ENCODE data around the gene C2CD3. TPM values are rescaled to one million over a fixed set of nuclear protein-coding genes. Genes with fewer than 3 reads are reported as not detected.
"Not testable (repeated sequence)": the region's sequence is repeated elsewhere in the genome, so short reads cannot be mapped to it uniquely, and the experiment has no call there.

Gene C2CD3
- total RNA-seq, 1 experiment from 2014 or later = 22.0 TPM

DNA sequence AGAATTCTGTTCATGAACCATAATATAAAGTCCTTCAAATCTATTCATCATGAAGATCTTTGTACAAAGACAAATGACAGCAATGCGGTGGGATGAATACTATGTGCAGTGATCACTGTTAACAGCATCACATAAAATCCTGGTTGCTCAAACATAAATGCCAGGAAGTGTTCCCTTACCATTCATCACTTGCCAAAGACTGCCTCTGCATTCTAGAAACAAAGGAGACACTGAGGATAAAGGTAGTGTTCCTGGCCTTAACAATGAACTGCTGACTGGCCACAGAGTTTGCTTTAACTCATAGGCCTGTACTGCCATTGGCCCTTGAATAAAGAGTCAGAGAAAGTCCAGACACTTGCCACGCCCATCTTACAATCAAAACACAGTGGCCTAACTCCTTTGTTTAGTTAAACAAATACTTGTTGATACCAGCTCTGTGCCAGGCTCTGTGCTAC, 29.5 kb downstream of the C2CD3 start:
- no peak for DNase-seq
- H2BK5ac ChIP-seq (ENCODE audit: insufficient read length, low read length) = no peak overlapping the region
- H3K23me2 ChIP-seq (ENCODE audit: insufficient read length, low read depth, low read length, poor library complexity, severe bottlenecking) = no peaks in the 10 kb centered on the region
- no peak overlapping the region for H3K23ac ChIP-seq (ENCODE audit: insufficient read length, low read depth, low read length)
- no peaks in the 10 kb centered on the region for H4K20me1 ChIP-seq (ENCODE audit: control insufficient read depth, insufficient read depth, insufficient read length)
- H4K8ac ChIP-seq (replicated peaks; ENCODE audit: insufficient read length, low read depth, low read length) = no peak overlapping the region
- H3K9me3 ChIP-seq (ENCODE audit: control insufficient read depth, low read depth, low read length) = no peaks in the 10 kb centered on the region
- no peak overlapping the region for H3K56ac ChIP-seq (ENCODE audit: insufficient read length, low read depth, low read length)
- no peaks in the 10 kb centered on the region for H3K27me3 ChIP-seq (ENCODE audit: insufficient read depth, low read length)
- no peak overlapping the region for H3K18ac ChIP-seq (ENCODE audit: insufficient read length, low read depth, low read length)
- no CpG with 5 or more reads among the region's 2 CpGs for WGBS (ENCODE audit: extremely low coverage, insufficient read length, low lambda C conversion rate)
- H2BK12ac ChIP-seq (ENCODE audit: insufficient read length, low read depth, low read length) = no peak overlapping the region
- H3K79me1 ChIP-seq (ENCODE audit: insufficient read depth, low read depth, low read length, poor library complexity, severe bottlenecking) = no peaks in the 10 kb centered on the region
- Mint-ChIP-seq H3K36me3 (ENCODE audit: insufficient read depth in 1 of 3, low read depth in 3 of 3) (peaks cover 5 to 21% (median 20%) of the 10 kb centered on the region in 3 experiments; a peak in 5 of 7 replicates), H3K4me3 (no peak overlapping the region), H3K27me3 (ENCODE audit: low read depth) (no peaks in the 10 kb centered on the region), H3K4me1 (peaks cover 25 to 32% of the 10 kb centered on the region in 2 experiments), H3K9me3 (no peaks in the 10 kb centered on the region), H3K27ac (peak overlapping the region in 1 of 3 experiments; percentile 50; a peak in 3 of 7 replicates)
- H2BK120ac ChIP-seq (ENCODE audit: low read depth, low read length, poor library complexity, severe bottlenecking) = no peak overlapping the region
- no peak overlapping the region for H2AFZ ChIP-seq (ENCODE audit: low read length)
- H4K5ac ChIP-seq (ENCODE audit: insufficient read length, low read depth, low read length) = no peak overlapping the region
- H2BK15ac ChIP-seq (ENCODE audit: low read depth, low read length) = no peak overlapping the region
- H2BK20ac ChIP-seq (ENCODE audit: low read depth, low read length, poor library complexity, severe bottlenecking) = no peak overlapping the region
- TF ChIP-seq, protein P1, sequence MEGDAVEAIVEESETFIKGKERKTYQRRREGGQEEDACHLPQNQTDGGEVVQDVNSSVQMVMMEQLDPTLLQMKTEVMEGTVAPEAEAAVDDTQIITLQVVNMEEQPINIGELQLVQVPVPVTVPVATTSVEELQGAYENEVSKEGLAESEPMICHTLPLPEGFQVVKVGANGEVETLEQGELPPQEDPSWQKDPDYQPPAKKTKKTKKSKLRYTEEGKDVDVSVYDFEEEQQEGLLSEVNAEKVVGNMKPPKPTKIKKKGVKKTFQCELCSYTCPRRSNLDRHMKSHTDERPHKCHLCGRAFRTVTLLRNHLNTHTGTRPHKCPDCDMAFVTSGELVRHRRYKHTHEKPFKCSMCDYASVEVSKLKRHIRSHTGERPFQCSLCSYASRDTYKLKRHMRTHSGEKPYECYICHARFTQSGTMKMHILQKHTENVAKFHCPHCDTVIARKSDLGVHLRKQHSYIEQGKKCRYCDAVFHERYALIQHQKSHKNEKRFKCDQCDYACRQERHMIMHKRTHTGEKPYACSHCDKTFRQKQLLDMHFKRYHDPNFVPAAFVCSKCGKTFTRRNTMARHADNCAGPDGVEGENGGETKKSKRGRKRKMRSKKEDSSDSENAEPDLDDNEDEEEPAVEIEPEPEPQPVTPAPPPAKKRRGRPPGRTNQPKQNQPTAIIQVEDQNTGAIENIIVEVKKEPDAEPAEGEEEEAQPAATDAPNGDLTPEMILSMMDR (conservative IDR thresholded peaks at IDR 0.05) = no peak
- H3K79me2 ChIP-seq (ENCODE audit: insufficient read depth, low read length) = no peaks in the 10 kb centered on the region
- no peak overlapping the region for H3K9ac ChIP-seq (ENCODE audit: extremely low read depth, insufficient read length, low read length)
- H3K27ac ChIP-seq (ENCODE audit: insufficient read length, low read depth, low read length) = peak overlapping the region; percentile 78
- no peak overlapping the region for H3K4ac ChIP-seq (ENCODE audit: low read depth, low read length)
- no peak overlapping the region for H3K14ac ChIP-seq (ENCODE audit: insufficient read depth, low read length)
- no peak overlapping the region for H3K4me2 ChIP-seq (ENCODE audit: insufficient read depth, insufficient read length, low read length)
- H3K4me1 ChIP-seq (ENCODE audit: insufficient read depth, low read length) = peaks cover 3% of the 10 kb centered on the region; the same call in 1 of the 2 replicates
- H4K91ac ChIP-seq (ENCODE audit: insufficient read length, low read depth, low read length) = no peak overlapping the region
- peak overlapping the region; percentile 52 for H2AK5ac ChIP-seq (ENCODE audit: insufficient read length, low read length)
- peak overlapping the region; percentile 37 for H3T11ph ChIP-seq (ENCODE audit: low read length)

DNA sequence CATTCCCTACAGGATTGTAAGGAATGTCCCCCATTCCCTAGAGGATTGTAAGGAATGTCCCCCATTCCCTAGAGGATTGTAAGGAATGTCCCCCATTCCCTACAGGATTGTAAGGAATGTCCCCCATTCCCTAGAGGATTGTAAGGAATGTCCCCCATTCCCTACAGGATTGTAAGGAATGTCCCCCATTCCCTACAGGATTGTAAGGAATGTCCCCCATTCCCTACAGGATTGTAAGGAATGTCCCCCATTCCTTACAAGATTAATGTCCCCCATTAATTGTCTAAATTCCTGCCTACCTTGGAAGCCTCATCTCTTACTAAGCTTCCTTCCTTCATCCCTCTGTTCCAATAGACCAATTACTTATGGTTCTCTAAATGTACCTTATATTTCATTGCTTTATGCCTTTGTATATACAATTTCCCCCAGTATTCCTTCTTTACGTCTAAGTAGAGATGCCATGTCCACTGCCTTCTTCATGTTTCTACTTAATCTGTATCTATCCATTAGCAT, 30.8 kb downstream of the C2CD3 start:
- not testable (repeated sequence) for DNase-seq; H3K9ac ChIP-seq (ENCODE audit: extremely low read depth, insufficient read length, low read length); H3K79me2 ChIP-seq (ENCODE audit: insufficient read depth, low read length); H3T11ph ChIP-seq (ENCODE audit: low read length); H3K27me3 ChIP-seq (ENCODE audit: insufficient read depth, low read length); H2AFZ ChIP-seq (ENCODE audit: low read length); H4K8ac ChIP-seq (replicated peaks; ENCODE audit: insufficient read length, low read depth, low read length); H3K23me2 ChIP-seq (ENCODE audit: insufficient read length, low read depth, low read length, poor library complexity, severe bottlenecking); H3K4ac ChIP-seq (ENCODE audit: low read depth, low read length); H3K4me1 ChIP-seq (ENCODE audit: insufficient read depth, low read length); H2BK15ac ChIP-seq (ENCODE audit: low read depth, low read length); H3K27me3 Mint-ChIP-seq (ENCODE audit: low read depth); H3K18ac ChIP-seq (ENCODE audit: insufficient read length, low read depth, low read length); H3K79me1 ChIP-seq (ENCODE audit: insufficient read depth, low read depth, low read length, poor library complexity, severe bottlenecking); H3K4me3 Mint-ChIP-seq; H3K9me3 Mint-ChIP-seq; H2BK12ac ChIP-seq (ENCODE audit: insufficient read length, low read depth, low read length); H3K23ac ChIP-seq (ENCODE audit: insufficient read length, low read depth, low read length); H3K56ac ChIP-seq (ENCODE audit: insufficient read length, low read depth, low read length); H2BK20ac ChIP-seq (ENCODE audit: low read depth, low read length, poor library complexity, severe bottlenecking); H3K9me3 ChIP-seq (ENCODE audit: control insufficient read depth, low read depth, low read length); H3K14ac ChIP-seq (ENCODE audit: insufficient read depth, low read length); H2AK5ac ChIP-seq (ENCODE audit: insufficient read length, low read length); H2BK120ac ChIP-seq (ENCODE audit: low read depth, low read length, poor library complexity, severe bottlenecking); H3K4me2 ChIP-seq (ENCODE audit: insufficient read depth, insufficient read length, low read length); H4K91ac ChIP-seq (ENCODE audit: insufficient read length, low read depth, low read length); H4K20me1 ChIP-seq (ENCODE audit: control insufficient read depth, insufficient read depth, insufficient read length)
- Histone ChIP-seq H2BK5ac (ENCODE audit: insufficient read length, low read length) (peak overlapping the region; percentile 88), H4K5ac (ENCODE audit: insufficient read length, low read depth, low read length) (peak overlapping the region; percentile 90), H3K27ac (ENCODE audit: insufficient read length, low read depth, low read length) (peak overlapping the region; percentile 95)
- WGBS (ENCODE audit: extremely low coverage, insufficient read length, low lambda C conversion rate) = no CpG with 5 or more reads among the region's 1 CpG
- Mint-ChIP-seq H3K36me3 (ENCODE audit: insufficient read depth in 1 of 3, low read depth in 3 of 3) (peaks cover 0 to 21% (median 19%) of the 10 kb centered on the region in 3 experiments; a peak in 5 of 7 replicates), H3K27ac (peak overlapping the region in 2 of 3 experiments; percentile 34 to 40; a peak in 4 of 7 replicates), H3K4me1 (peaks cover 25 to 32% of the 10 kb centered on the region in 2 experiments)

All from H9 (cell line).